H9 (cell line): Measurements from ENCODE around the gene GABBR2. TPM values are rescaled to one million over a fixed set of nuclear protein-coding genes. Genes with fewer than 3 reads are reported as not detected.

Experiments
- DNase-seq: peaks from one replicate; pipeline ENCODE4 v3.0.0-alpha.2; 2017
- H2AFZ ChIP-seq: one replicate; pipeline ENCODE4 v1.6.1; 2013; ENCODE audit warnings: mild to moderate bottlenecking, low read length, control low read depth, moderate library complexity
- H2AK5ac ChIP-seq: 2 replicates; pipeline ENCODE4 v1.6.1; 2013; ENCODE audit warnings: low read length, control low read depth, mixed read lengths; ENCODE audit not compliant: insufficient read length
- H2BK120ac ChIP-seq: one replicate; pipeline ENCODE4 v1.6.1; 2013; ENCODE audit warnings: low read depth, mild to moderate bottlenecking, low read length, control low read depth, inconsistent platforms; ENCODE audit not compliant: poor library complexity, severe bottlenecking
- H2BK12ac ChIP-seq: 2 replicates; pipeline ENCODE4 v1.6.1; 2013; ENCODE audit warnings: low read length, control low read depth, mixed read lengths, low read depth; ENCODE audit not compliant: insufficient read length
- H2BK15ac ChIP-seq: 2 replicates; pipeline ENCODE4 v1.6.1; 2013; ENCODE audit warnings: low read depth, low read length, control low read depth
- H2BK20ac ChIP-seq: one replicate; pipeline ENCODE4 v1.6.1; 2013; ENCODE audit warnings: low read depth, mild to moderate bottlenecking, low read length, control low read depth, inconsistent platforms; ENCODE audit not compliant: poor library complexity, severe bottlenecking
- H2BK5ac ChIP-seq: 2 replicates; pipeline ENCODE4 v1.6.1; 2013; ENCODE audit warnings: low read length, control low read depth, mixed read lengths; ENCODE audit not compliant: insufficient read length
- H3K14ac ChIP-seq: 2 replicates; pipeline ENCODE4 v1.6.1; 2013; ENCODE audit warnings: low read length, control low read depth; ENCODE audit not compliant: insufficient read depth
- H3K18ac ChIP-seq: 2 replicates; pipeline ENCODE4 v1.6.1; 2013; ENCODE audit warnings: low read depth, mild to moderate bottlenecking, mixed read lengths, low read length, control low read depth; ENCODE audit not compliant: insufficient read length
- H3K23ac ChIP-seq: 2 replicates; pipeline ENCODE4 v1.6.1; 2013; ENCODE audit warnings: low read length, control low read depth, mixed read lengths, low read depth; ENCODE audit not compliant: insufficient read length
- H3K23me2 ChIP-seq: 2 replicates; pipeline ENCODE4 v1.6.1; 2013; ENCODE audit warnings: low read depth, mild to moderate bottlenecking, mixed read lengths, low read length, control low read depth; ENCODE audit not compliant: insufficient read length, poor library complexity, severe bottlenecking
- H3K27ac ChIP-seq: 2 replicates; pipeline ENCODE4 v1.5.1; 2013; ENCODE audit warnings: low read length, control low read depth, mixed read lengths, low read depth; ENCODE audit not compliant: insufficient read length
- H3K27me3 ChIP-seq: 2 replicates; pipeline ENCODE4 v1.6.1; 2013; ENCODE audit warnings: low read length, control low read depth, inconsistent platforms; ENCODE audit not compliant: insufficient read depth
- H3K4ac ChIP-seq: 2 replicates; pipeline ENCODE4 v1.6.1; 2013; ENCODE audit warnings: low read depth, mild to moderate bottlenecking, control low read depth, inconsistent platforms, low read length, moderate library complexity
- H3K4me1 ChIP-seq: 2 replicates; pipeline ENCODE4 v1.6.1; 2013; ENCODE audit warnings: low read length, control low read depth, inconsistent platforms; ENCODE audit not compliant: insufficient read depth
- H3K4me2 ChIP-seq: 2 replicates; pipeline ENCODE4 v1.6.1; 2013; ENCODE audit warnings: low read length, control low read depth, mixed read lengths; ENCODE audit not compliant: insufficient read length, insufficient read depth
- H3K56ac ChIP-seq: 2 replicates; pipeline ENCODE4 v1.6.1; 2013; ENCODE audit warnings: low read depth, mild to moderate bottlenecking, mixed read lengths, low read length, control low read depth; ENCODE audit not compliant: insufficient read length
- H3K79me1 ChIP-seq: 2 replicates; pipeline ENCODE4 v1.6.1; 2013; ENCODE audit warnings: low read depth, mild to moderate bottlenecking, moderate library complexity, low read length, control low read depth, inconsistent platforms; ENCODE audit not compliant: insufficient read depth, poor library complexity, severe bottlenecking
- H3K79me2 ChIP-seq: 2 replicates; pipeline ENCODE4 v1.6.1; 2013; ENCODE audit warnings: low read length, control low read depth, inconsistent platforms; ENCODE audit not compliant: insufficient read depth
- H3K9ac ChIP-seq: 2 replicates; pipeline ENCODE4 v1.6.1; 2013; ENCODE audit warnings: low read length, control low read depth, mixed read lengths; ENCODE audit not compliant: insufficient read length; ENCODE audit errors: extremely low read depth
- H3K9me3 ChIP-seq: one replicate; pipeline ENCODE4 v1.6.1; 2013; ENCODE audit warnings: low read depth, low read length, inconsistent platforms; ENCODE audit not compliant: control insufficient read depth
- H3T11ph ChIP-seq: one replicate; pipeline ENCODE4 v1.6.1; 2013; ENCODE audit warnings: mild to moderate bottlenecking, low read length, control low read depth, inconsistent platforms
- H4K20me1 ChIP-seq: one replicate; pipeline ENCODE4 v1.6.1; 2013; ENCODE audit not compliant: control insufficient read depth, insufficient read length, insufficient read depth
- H4K5ac ChIP-seq: 2 replicates; pipeline ENCODE4 v1.6.1; 2013; ENCODE audit warnings: low read depth, mild to moderate bottlenecking, mixed read lengths, low read length, control low read depth; ENCODE audit not compliant: insufficient read length
- H4K8ac ChIP-seq: replicated peaks from 2 replicates; pipeline ENCODE4 v1.6.1; 2013; ENCODE audit warnings: low read length, control low read depth, mixed read lengths, low read depth; ENCODE audit not compliant: insufficient read length
- H4K91ac ChIP-seq: 2 replicates; pipeline ENCODE4 v1.6.1; 2013; ENCODE audit warnings: low read depth, mild to moderate bottlenecking, moderate library complexity, mixed read lengths, low read length, control low read depth; ENCODE audit not compliant: insufficient read length
- H3K27ac Mint-ChIP-seq, 3 experiments: 2 replicates in 2 of 3; 3 replicates in 1 of 3; pipeline ENCODE4 v1.8.0; 2020 to 2021; ENCODE audit warnings: mixed read lengths in 3 of 3, mild to moderate bottlenecking in 1 of 3, moderate library complexity in 1 of 3
- H3K27me3 Mint-ChIP-seq: 2 replicates; pipeline ENCODE4 v1.8.0; 2021; ENCODE audit warnings: low read depth, mild to moderate bottlenecking, moderate library complexity, mixed read lengths
- H3K36me3 Mint-ChIP-seq, 3 experiments: 2 replicates in 2 of 3; 3 replicates in 1 of 3; pipeline ENCODE4 v1.8.0; 2020 to 2021; ENCODE audit warnings: low read depth in 3 of 3, mixed read lengths in 3 of 3; ENCODE audit not compliant: insufficient read depth in 1 of 3
- H3K4me1 Mint-ChIP-seq, 2 experiments: 2 replicates each; pipeline ENCODE4 v1.8.0; 2020; ENCODE audit warnings: mixed read lengths in 2 of 2
- H3K4me3 Mint-ChIP-seq, 2 experiments: 2 replicates in 1 of 2; 3 replicates in 1 of 2; pipeline ENCODE4 v1.8.0; 2020 to 2021; ENCODE audit warnings: mild to moderate bottlenecking in 2 of 2, mixed read lengths in 2 of 2, moderate library complexity in 1 of 2
- H3K9me3 Mint-ChIP-seq, 2 experiments: 2 replicates in 1 of 2; 3 replicates in 1 of 2; pipeline ENCODE4 v1.8.0; 2020; ENCODE audit warnings: mild to moderate bottlenecking in 2 of 2, mixed read lengths in 2 of 2, moderate library complexity in 1 of 2
- WGBS: extraction: QIAGEN DNeasy Blood & Tissue Kit; methylation state at CpG from one replicate; pipeline ENCODE4 v1.1.7; 2013; ENCODE audit warnings: missing lambda C conversion rate, low lambda C conversion rate, mixed read lengths; ENCODE audit not compliant: insufficient read length; ENCODE audit errors: extremely low coverage; 5-methylcytosine and 5-hydroxymethylcytosine counted together
- total RNA-seq: library from RNA; stranded (reverse); gene quantifications from 2 replicates; pipeline ENCODE4 v1.2.1, GENCODE V29; 2021
- TF ChIP-seq, protein P1 (sequence below): fragments of 200-600 bp; sonication (generic); conservative IDR thresholded peaks from 3 replicates; pipeline ENCODE4 v1.8.0; 2021; ENCODE audit warnings: antibody characterized with exemption, mild to moderate bottlenecking

The GABBR2 gene
- total RNA-seq, 1 experiment from 2014 or later: 0.66 TPM

DNA sequence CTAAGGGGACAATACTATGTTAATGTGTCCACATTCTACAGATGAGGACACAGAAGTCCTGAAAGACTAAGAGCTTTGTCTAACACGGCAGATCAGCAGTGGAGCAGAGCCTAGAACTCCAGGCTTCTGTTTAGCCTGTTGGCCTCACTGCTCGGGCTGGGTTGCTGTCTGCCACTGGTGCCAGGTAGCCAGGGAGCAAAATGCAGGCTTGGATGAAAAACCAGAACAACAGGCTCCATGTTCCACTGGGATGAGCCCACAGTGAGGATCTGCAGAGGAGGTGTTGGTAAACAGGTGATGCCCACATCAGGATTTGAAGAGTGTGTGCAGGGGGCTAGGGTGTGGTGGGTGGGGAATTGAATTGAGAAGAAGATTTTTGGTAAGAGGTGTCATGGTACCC, 339.3 kb downstream of the GABBR2 start:
- no peak overlapping the region; a peak in 1 of 7 replicates for H3K27ac Mint-ChIP-seq
- no peak overlapping the region for H3K4ac ChIP-seq
- no peaks in the 10 kb centered on the region for H3K27me3 ChIP-seq
- H3K9ac ChIP-seq: no peak overlapping the region
- H3K27ac ChIP-seq: no peak overlapping the region
- no peaks in the 10 kb centered on the region for H3K23me2 ChIP-seq
- H2BK120ac ChIP-seq: no peak overlapping the region
- no CpG with 5 or more reads among the region's 2 CpGs for WGBS
- H2BK20ac ChIP-seq: no peak overlapping the region
- H3K79me1 ChIP-seq: no peaks in the 10 kb centered on the region
- H3K14ac ChIP-seq: no peak overlapping the region
- H4K20me1 ChIP-seq: no peaks in the 10 kb centered on the region
- no peak overlapping the region for H4K5ac ChIP-seq
- no peaks in the 10 kb centered on the region; the same call in 1 of the 2 replicates for H3K27me3 Mint-ChIP-seq
- H3K23ac ChIP-seq: no peak overlapping the region
- peaks cover 2 to 12% (median 7%) of the 10 kb centered on the region in 3 experiments; a peak in 5 of 7 replicates for H3K36me3 Mint-ChIP-seq
- no peak overlapping the region for H2BK15ac ChIP-seq
- H2AK5ac ChIP-seq: no peak overlapping the region
- no peak overlapping the region for H3T11ph ChIP-seq
- H3K4me1 Mint-ChIP-seq: peaks cover 0 to 2% of the 10 kb centered on the region in 2 experiments; a peak in 3 of 4 replicates
- peaks cover 11% of the 10 kb centered on the region for H3K9me3 ChIP-seq
- H2BK5ac ChIP-seq: no peak overlapping the region
- no peak for DNase-seq
- no peak overlapping the region for H3K56ac ChIP-seq
- H2AFZ ChIP-seq: no peak overlapping the region
- H3K18ac ChIP-seq: no peak overlapping the region
- no peak overlapping the region for H3K4me3 Mint-ChIP-seq
- H3K79me2 ChIP-seq: no peaks in the 10 kb centered on the region
- H4K91ac ChIP-seq: no peak overlapping the region
- TF ChIP-seq, protein P1, sequence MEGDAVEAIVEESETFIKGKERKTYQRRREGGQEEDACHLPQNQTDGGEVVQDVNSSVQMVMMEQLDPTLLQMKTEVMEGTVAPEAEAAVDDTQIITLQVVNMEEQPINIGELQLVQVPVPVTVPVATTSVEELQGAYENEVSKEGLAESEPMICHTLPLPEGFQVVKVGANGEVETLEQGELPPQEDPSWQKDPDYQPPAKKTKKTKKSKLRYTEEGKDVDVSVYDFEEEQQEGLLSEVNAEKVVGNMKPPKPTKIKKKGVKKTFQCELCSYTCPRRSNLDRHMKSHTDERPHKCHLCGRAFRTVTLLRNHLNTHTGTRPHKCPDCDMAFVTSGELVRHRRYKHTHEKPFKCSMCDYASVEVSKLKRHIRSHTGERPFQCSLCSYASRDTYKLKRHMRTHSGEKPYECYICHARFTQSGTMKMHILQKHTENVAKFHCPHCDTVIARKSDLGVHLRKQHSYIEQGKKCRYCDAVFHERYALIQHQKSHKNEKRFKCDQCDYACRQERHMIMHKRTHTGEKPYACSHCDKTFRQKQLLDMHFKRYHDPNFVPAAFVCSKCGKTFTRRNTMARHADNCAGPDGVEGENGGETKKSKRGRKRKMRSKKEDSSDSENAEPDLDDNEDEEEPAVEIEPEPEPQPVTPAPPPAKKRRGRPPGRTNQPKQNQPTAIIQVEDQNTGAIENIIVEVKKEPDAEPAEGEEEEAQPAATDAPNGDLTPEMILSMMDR: no peak
- peaks cover 17 to 21% of the 10 kb centered on the region in 2 experiments for H3K9me3 Mint-ChIP-seq
- H4K8ac ChIP-seq: no peak overlapping the region
- H2BK12ac ChIP-seq: no peak overlapping the region
- no peak overlapping the region for H3K4me2 ChIP-seq
- no peaks in the 10 kb centered on the region for H3K4me1 ChIP-seq
